Activated naive CD8-positive, alpha-beta T cell treated with anti-CD3 and anti-CD28 coated beads for 36 hours (primary cell): ENCODE measurements around the gene EXOSC3. TPM values are rescaled to one million over a fixed set of nuclear protein-coding genes. Genes with fewer than 3 reads are reported as not detected.
A peak's percentile ranks its signal among the peaks of the same experiment; 100 is the strongest.
"Not testable (repeated sequence)": the region's sequence is repeated elsewhere in the genome, so short reads cannot be mapped to it uniquely, and the experiment has no call there.

Source experiments
- DNase-seq: peaks from one replicate; pipeline ENCODE4 v3.0.0; 2021
- H3K27ac Mint-ChIP-seq: one replicate; pipeline ENCODE4 v1.8.0; 2022; ENCODE audit warnings: mild to moderate bottlenecking, moderate library complexity, mixed read lengths
- H3K27me3 Mint-ChIP-seq: one replicate; pipeline ENCODE4 v1.8.0; 2022; ENCODE audit warnings: mild to moderate bottlenecking, mixed read lengths
- H3K36me3 Mint-ChIP-seq: one replicate; pipeline ENCODE4 v1.8.0; 2021; ENCODE audit warnings: mild to moderate bottlenecking, mixed read lengths
- H3K4me1 Mint-ChIP-seq: one replicate; pipeline ENCODE4 v1.8.0; 2021; ENCODE audit warnings: mixed read lengths
- H3K4me3 Mint-ChIP-seq: one replicate; pipeline ENCODE4 v1.8.0; 2022; ENCODE audit warnings: mild to moderate bottlenecking, moderate library complexity, mixed read lengths
- H3K9me3 Mint-ChIP-seq: one replicate; pipeline ENCODE4 v1.8.0; 2022; ENCODE audit warnings: mixed read lengths
- total RNA-seq, 2 experiments: library from RNA; stranded (reverse); gene quantifications; one replicate each; pipeline ENCODE4 v1.2.3, GENCODE V29; 2021

Gene EXOSC3
- total RNA-seq, 2 experiments from 2014 or later, result 139 to 147 TPM

DNA sequence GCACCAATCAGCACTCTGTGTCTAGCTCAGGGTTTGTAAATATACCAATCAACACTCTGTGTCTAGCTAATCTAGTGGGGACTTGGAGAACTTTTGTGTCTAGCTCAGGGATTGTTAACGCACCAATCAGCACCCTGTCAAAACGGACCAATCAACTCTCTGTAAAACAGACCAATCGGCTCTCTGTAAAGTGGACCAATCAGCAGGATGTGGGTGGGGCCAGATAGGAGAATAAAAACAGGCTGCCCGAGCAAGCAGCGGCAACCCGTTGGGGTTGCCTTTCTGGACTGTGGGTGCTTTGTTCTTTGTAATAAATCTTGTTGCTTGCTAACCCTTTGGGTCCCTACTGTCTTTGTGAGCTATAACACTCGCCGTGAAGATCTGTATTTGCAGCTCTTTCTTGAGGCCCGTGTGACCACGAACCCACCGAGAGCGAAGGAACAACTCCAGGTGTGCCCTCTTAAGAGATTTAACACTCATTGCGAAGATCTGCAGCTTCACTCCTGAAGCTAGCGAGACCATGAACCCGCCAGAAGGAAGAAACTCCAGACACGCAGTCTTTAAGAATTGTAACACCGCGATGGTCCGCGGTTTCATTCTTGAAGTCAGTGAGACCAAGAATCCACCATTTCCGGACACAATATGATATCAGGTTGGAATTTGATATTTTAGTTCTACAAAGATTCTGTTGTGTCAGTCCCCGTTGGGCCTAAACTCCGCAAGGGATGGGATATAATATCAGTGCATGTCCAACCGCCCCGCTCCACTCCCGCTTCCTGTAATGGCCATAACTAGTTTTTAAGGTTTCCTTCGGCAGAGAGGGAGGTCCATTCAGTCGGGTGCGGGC lies 32.0 kb downstream of the EXOSC3 start:
- Mint-ChIP-seq H3K36me3 (peaks cover 17% of the 10 kb centered on the region), H3K9me3 (peaks cover 6% of the 10 kb centered on the region)
- DNase-seq, result peak; percentile 33

DNA sequence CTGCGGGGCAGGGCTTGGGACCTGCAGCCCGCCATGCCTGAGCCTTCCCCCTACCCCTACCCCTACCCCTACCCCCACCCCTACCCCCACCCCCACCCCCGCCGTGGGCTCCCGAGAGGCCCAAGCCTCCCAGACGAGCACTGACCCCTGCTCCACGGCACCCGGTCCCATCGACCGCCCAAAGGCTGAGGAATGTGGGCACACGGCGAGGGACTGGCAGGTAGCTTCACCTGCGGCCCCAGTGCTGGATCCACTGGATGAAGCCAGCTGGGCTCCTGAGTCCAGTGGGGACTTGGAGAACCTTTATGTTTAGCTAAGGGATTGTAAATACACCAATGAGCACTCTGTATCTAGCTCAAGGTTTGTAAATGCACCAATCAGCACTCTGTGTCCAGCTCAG lies 32.8 kb downstream of the EXOSC3 start:
- Mint-ChIP-seq H3K4me1 (peaks cover 20% of the 10 kb centered on the region), H3K36me3 (peaks cover 13% of the 10 kb centered on the region)
- not testable (repeated sequence) for H3K27me3 Mint-ChIP-seq, DNase-seq, H3K9me3 Mint-ChIP-seq, H3K4me3 Mint-ChIP-seq, H3K27ac Mint-ChIP-seq

More for the DNA sequence above, 32.0 kb downstream of the EXOSC3 start:
- Mint-ChIP-seq H3K27me3 (no peaks in the 10 kb centered on the region), H3K27ac (peak overlapping the region; percentile 93), H3K4me3 (peak overlapping the region; percentile 91), H3K4me1 (peaks cover 22% of the 10 kb centered on the region)

DNA sequence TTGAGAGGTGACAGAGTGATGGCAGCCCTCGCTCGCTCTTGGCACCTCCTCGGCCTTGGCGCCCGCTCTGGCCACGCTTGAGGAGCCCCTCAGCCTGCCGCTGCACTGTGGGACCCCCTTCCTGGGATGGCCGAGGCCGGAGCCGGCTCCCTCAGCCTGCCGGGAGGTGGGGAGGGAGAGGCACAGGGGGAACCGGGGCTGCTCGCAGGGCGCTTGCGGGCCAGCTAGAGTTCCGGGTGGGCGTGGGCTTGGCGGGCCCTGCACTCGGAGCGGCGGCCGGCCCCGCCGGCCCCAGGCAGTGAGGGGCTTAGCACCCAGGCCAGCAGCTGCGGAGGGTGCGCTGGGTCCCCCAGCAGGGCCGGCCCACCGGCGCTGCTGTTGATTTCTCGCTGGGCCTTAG lies 33.2 kb downstream of the EXOSC3 start:
- Mint-ChIP-seq H3K36me3 (peaks cover 11% of the 10 kb centered on the region), H3K4me1 (peaks cover 22% of the 10 kb centered on the region)
- H3K9me3 Mint-ChIP-seq, H3K4me3 Mint-ChIP-seq, DNase-seq, H3K27ac Mint-ChIP-seq, H3K27me3 Mint-ChIP-seq: not testable (repeated sequence)

DNA sequence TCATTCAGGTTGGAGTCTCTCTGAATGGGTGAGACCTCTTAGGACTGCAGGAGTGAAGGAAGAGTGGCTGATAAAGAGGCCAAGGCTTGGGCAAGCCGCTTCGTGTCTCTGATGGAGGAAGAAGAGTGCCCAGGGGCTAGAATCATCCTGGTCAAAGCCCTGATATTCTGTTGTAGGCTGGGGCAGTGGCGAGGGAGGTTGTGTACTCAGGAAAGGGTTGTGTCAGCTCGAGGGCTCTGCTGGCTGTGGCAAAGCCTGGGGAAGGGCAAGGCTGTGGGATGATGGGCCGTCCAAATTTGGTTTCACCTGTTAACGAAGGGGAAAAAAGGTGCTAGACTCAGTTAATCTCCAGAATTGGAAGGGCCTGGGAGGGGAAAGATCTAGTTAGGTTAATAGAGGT lies 33.7 kb downstream of the EXOSC3 start:
- Mint-ChIP-seq H3K27ac (no peak overlapping the region), H3K4me1 (peaks cover 22% of the 10 kb centered on the region), H3K36me3 (peaks cover 7% of the 10 kb centered on the region), H3K9me3 (peaks cover 6% of the 10 kb centered on the region), H3K27me3 (no peaks in the 10 kb centered on the region), H3K4me3 (no peak overlapping the region)
- DNase-seq, result no peak

DNA sequence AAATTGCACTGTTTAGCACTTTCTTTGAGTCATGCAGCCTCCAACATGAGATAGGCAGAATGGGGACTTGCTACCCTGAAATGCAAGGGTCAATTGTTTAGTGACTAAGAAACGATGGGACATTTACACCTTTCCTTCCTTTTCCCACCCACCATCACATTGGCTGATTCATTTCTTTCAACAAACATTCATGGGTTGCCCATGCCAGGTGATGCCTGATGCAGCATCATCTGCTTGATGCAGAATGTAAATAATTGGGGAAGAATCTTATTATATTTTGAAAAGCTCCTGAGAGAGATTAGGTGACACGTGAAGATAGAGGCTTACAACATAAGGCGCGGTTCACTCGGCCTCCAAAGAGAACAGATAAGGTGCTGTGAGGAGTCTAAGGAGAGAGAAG lies 35.7 kb downstream of the EXOSC3 start:
- peaks cover 3% of the 10 kb centered on the region for H3K36me3 Mint-ChIP-seq
- no peak overlapping the region for H3K27ac Mint-ChIP-seq
- peaks cover 11% of the 10 kb centered on the region for H3K4me1 Mint-ChIP-seq
- peaks cover 6% of the 10 kb centered on the region for H3K9me3 Mint-ChIP-seq
- no peaks in the 10 kb centered on the region for H3K27me3 Mint-ChIP-seq
- no peak for DNase-seq
- H3K4me3 Mint-ChIP-seq, result no peak overlapping the region

DNA sequence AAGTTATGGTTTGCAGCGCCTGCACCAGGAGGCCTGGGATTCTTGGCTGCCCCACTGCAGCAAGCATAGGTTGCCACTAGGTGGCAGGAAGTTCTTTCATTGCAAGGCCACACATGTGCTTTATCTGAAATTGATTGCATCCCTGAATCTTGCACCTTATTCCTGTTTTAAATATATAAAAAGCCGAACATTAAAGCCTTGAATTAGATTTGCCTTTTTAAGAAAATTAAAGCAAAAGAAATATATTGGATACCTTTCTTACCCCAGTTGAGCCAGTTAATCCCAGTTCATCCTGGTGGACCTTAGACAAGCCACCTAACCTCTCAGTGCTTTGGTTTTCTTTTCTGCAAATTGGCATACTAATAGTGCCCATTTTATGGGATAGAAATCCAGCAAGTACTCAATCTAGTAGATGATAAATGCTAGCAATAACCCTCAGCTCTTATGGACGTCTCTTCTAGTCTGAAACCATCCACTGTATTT lies 37.6 kb downstream of the EXOSC3 start:
- H3K27me3 Mint-ChIP-seq, result no peaks in the 10 kb centered on the region
- DNase-seq, result peak; percentile 51
- H3K4me1 Mint-ChIP-seq, result peaks cover 3% of the 10 kb centered on the region
- no peaks in the 10 kb centered on the region for H3K9me3 Mint-ChIP-seq
- H3K4me3 Mint-ChIP-seq, result no peak overlapping the region
- H3K27ac Mint-ChIP-seq, result no peak overlapping the region
- H3K36me3 Mint-ChIP-seq, result no peaks in the 10 kb centered on the region

DNA sequence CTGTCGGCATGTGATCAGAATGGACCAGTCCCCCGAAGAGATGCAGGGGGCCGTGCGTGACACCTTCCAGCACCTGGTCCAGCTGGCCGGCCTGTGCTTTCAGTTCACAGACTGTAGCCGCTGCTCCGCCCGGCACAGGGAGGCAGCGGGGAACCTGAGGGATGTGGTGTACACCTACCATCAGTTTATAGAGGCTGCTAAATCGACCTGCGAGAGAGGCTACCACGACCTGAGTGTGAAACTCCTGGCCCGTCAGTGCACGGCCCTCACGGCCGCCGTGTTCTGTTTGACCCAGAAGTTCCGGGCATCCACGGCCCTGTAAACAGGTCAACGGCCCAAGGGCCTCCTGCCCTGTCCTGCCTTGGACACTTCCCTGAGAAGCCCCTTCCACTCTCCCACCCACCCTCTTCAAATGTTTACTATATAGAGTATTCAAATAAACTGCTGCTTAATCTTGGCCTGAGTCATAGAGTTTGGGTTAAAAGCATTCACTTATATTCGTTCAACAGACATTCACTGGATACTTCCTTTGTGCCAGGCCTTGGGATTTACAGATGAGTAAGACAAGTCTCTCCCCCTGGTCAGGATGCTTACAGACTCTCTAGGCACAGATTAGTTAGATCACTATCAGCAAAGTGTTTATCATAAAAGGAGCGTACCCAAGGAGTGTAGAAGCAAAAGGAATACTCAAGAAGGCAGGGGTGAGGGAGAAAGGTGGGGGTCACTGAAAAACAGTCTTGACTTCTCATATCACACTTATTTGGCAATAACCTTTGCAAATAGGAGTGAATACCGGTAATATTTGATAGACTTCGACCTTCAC lies 38.2 kb downstream of the EXOSC3 start:
- Mint-ChIP-seq H3K36me3 (no peaks in the 10 kb centered on the region), H3K4me1 (peaks cover 3% of the 10 kb centered on the region), H3K9me3 (no peaks in the 10 kb centered on the region), H3K27me3 (no peaks in the 10 kb centered on the region), H3K4me3 (no peak overlapping the region), H3K27ac (no peak overlapping the region)
- DNase-seq, result no peak

DNA sequence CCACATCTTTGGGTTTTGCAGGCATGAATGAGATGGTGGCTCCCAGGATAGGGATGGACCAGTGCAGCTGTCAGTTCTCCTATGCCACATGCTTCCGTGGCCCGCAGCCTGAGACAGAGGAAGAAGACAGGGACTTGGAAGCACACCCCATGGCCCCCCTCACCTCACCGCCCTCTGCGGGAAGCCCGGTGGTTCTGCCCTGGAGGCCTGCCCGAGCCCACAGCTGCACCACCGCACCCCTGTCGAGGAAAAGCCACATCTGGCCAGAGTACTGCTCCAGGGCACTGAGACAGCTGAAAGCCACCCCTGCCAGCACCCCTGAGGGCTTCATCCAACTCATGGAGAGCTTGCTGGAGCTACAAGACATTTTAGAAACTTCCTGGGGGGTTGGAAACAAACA lies 38.9 kb downstream of the EXOSC3 start:
- DNase-seq, result no peak
- H3K4me1 Mint-ChIP-seq, result peaks cover 3% of the 10 kb centered on the region
- H3K27me3 Mint-ChIP-seq, result no peaks in the 10 kb centered on the region
- H3K27ac Mint-ChIP-seq, result no peak overlapping the region
- H3K4me3 Mint-ChIP-seq, result no peak overlapping the region
- no peaks in the 10 kb centered on the region for H3K9me3 Mint-ChIP-seq
- no peaks in the 10 kb centered on the region for H3K36me3 Mint-ChIP-seq

DNA sequence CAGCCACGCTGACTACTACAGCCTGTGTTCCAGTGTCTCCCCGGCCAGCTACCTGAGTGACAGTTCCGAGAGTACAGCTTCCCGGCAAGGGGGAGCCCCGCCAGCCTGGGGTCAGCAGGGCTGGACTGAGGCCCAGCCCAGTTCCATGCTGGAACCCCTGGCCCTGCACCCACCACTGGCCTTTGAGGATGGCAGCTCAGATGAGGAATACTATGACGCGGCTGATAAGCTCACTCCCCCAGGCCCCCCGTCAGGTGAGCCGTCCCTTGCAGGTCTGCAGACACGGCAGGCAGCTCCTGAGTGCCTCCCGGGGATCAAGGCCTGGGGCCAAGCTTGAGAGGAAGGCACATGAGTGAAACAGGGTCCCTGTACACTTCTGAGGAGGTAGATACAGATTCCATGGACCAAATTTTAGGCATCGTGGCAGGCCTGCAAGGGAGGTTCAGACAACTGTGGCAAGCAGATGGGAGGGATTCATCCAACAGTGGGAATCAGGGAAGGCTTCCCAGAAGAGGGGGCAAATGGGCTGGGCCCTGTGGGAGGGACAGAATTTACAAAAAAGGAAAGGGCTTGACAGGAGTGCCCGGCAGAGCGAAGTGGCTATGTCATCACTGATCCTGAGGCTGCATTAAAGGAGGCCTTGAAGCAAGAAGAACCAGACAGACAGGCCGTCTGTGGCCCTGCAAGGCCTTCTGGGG lies 44.1 kb downstream of the EXOSC3 start:
- Mint-ChIP-seq H3K36me3 (no peaks in the 10 kb centered on the region), H3K9me3 (no peaks in the 10 kb centered on the region), H3K27me3 (no peaks in the 10 kb centered on the region), H3K27ac (no peak overlapping the region), H3K4me3 (no peak overlapping the region), H3K4me1 (no peaks in the 10 kb centered on the region)
- no peak for DNase-seq

DNA sequence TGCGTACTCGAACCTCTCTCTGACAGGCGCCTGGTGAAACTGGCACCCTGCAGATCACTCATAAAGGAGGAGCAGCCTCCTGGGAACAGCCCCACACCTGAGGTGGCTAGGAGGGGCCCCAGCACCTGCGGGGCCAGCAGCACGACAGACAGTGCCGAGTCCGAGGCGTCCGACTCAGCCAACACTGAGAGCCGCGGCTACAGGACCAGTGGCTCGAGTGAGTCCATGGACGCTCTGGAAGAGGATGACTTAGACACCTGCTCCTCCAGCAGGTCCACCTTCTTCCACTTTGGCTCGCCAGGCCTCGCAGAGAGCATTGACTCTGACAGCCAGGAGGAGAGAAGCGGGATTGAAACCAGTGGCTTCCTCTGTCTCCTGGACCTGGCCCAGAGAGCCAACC lies 44.7 kb downstream of the EXOSC3 start:
- no peaks in the 10 kb centered on the region for H3K27me3 Mint-ChIP-seq
- H3K27ac Mint-ChIP-seq, result no peak overlapping the region
- H3K4me1 Mint-ChIP-seq, result no peaks in the 10 kb centered on the region
- H3K36me3 Mint-ChIP-seq, result no peaks in the 10 kb centered on the region
- no peaks in the 10 kb centered on the region for H3K9me3 Mint-ChIP-seq
- DNase-seq, result no peak
- no peak overlapping the region for H3K4me3 Mint-ChIP-seq

DNA sequence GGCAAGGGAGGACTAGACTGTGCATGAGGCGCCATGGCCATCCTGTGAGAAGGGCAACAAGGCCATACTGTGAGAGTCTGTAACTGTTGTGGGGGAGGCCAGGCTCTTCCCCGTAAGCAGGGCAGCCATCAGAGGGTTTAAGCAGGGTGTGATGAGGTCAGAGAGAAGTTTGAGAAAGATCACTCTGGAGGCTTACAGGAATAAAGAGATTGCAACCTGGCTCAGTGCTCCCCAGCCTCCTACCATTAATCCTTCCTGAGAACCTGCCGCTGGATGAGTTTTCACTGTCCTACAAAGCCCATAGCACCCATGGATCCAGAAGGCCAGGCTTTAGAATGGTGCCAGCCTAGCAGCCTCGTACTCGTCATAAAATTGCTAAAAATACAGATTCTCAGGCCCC lies 45.6 kb downstream of the EXOSC3 start:
- H3K36me3 Mint-ChIP-seq, result no peaks in the 10 kb centered on the region
- H3K9me3 Mint-ChIP-seq, result no peaks in the 10 kb centered on the region
- no peaks in the 10 kb centered on the region for H3K27me3 Mint-ChIP-seq
- H3K4me3 Mint-ChIP-seq, result no peak overlapping the region
- H3K27ac Mint-ChIP-seq, result no peak overlapping the region
- no peak for DNase-seq
- H3K4me1 Mint-ChIP-seq, result no peaks in the 10 kb centered on the region

DNA sequence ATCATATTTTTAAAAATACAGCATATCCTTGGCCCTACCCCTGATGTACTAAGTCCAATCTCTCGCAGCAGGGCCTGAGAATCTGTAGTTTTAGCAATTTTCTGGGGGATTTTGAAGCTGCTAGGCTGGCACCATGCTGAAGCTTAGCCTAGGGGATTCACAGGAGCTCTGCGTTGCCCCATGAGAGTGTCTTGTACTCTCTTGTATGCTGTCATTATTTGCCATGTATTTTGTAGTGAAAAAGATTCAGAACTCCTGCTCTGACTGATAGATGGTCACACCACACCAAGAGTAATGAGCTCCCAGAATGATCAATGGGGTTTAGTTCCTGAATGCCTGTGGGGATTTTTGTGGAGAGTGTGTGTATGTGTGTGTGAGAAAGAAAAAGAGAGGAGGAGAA lies 51.9 kb downstream of the EXOSC3 start:
- Mint-ChIP-seq H3K27me3 (no peaks in the 10 kb centered on the region), H3K27ac (no peak overlapping the region), H3K36me3 (no peaks in the 10 kb centered on the region), H3K4me3 (no peak overlapping the region), H3K4me1 (no peaks in the 10 kb centered on the region), H3K9me3 (no peaks in the 10 kb centered on the region)
- no peak for DNase-seq

DNA sequence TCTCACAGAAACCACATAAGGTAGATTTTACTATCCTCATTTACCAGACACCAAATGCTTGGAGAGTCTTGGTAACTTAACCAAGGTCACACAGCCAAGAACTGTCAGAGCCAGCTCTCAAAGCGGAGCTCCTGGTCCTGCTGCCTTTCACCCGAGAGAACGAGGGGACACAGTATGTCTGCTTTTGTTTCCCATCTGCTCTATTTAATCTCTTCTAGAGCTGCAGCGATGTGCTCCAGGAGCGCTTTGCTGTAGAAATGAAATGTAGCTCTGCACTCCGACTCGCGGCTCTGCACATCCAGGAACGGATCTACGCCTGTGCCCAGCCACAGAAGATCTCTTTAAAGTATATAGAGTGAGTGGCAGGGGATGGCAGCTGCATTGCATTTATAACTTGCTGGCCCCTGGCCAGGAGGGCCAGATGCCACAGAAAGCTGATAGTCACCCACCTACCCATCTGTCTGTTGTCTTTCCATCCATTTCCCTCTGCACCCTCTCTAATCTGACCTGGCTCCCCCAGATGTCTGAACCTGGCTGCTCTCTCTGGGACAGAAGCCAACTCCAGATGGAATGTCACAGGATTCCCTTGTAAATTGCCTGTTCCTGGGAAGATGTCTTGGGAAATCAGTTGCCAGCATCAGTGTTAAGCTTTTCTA lies 52.6 kb downstream of the EXOSC3 start:
- Mint-ChIP-seq H3K36me3 (no peaks in the 10 kb centered on the region), H3K27me3 (no peaks in the 10 kb centered on the region), H3K9me3 (no peaks in the 10 kb centered on the region), H3K4me3 (no peak overlapping the region), H3K27ac (no peak overlapping the region), H3K4me1 (no peaks in the 10 kb centered on the region)
- no peak for DNase-seq

DNA sequence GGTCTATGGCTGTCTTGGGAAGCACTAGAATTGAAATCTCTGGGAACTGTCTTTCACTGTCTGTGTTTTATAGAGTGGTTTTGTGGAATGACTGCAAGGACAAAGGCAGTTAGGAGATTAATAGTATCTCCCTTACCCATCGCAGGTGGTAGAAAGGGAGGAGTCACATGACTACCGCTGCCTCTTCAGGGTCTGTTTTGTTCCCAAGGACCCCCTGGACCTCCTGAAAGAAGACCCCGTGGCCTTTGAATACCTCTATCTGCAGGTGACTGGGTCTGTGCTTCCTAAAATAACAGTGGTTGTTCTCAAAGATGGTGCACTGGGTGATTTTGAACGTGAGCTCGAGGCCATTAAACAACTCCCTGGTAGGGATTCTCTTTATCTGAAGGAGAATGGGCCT lies 54.0 kb downstream of the EXOSC3 start:
- Mint-ChIP-seq H3K27ac (no peak overlapping the region), H3K27me3 (no peaks in the 10 kb centered on the region), H3K4me3 (no peak overlapping the region)

DNA sequence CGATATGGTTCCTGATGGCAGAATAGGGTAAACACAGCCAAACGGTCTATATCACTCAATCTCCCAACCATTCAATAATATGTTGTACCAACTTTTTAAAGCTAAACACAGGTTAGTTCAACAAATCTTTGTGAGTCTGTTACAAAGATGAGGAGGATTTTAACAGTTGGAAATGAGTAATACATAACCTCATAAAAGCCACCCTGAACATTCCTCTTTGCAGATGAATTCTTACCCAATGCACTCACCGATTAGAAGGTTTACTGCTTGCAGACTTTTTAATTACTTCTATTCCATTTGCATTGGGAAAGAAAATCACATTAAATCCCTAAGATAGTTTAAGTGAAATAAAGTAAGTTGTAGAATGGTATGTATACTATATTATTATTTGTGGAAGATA lies 54.6 kb downstream of the EXOSC3 start:
- H3K9me3 Mint-ChIP-seq, result no peaks in the 10 kb centered on the region
- no peak overlapping the region for H3K4me3 Mint-ChIP-seq
- H3K4me1 Mint-ChIP-seq, result no peaks in the 10 kb centered on the region
- H3K27me3 Mint-ChIP-seq, result no peaks in the 10 kb centered on the region
- H3K27ac Mint-ChIP-seq, result no peak overlapping the region
- no peaks in the 10 kb centered on the region for H3K36me3 Mint-ChIP-seq
- DNase-seq, result no peak

More for the DNA sequence above, 54.0 kb downstream of the EXOSC3 start:
- Mint-ChIP-seq H3K36me3 (no peaks in the 10 kb centered on the region), H3K9me3 (no peaks in the 10 kb centered on the region), H3K4me1 (no peaks in the 10 kb centered on the region)
- no peak for DNase-seq
